SH-SY5Y (cell line): ENCODE results near the gene GAR1.

Experiments
- GATA2 ChIP-seq: IDR thresholded peaks from 2 replicates; pipeline ENCODE4 v1.6.1; 2011; ENCODE audit warnings: mild to moderate bottlenecking, low read depth, low read length
- GATA3 ChIP-seq: IDR thresholded peaks from 2 replicates; pipeline ENCODE4 v1.6.1; 2011; ENCODE audit warnings: low read depth, mild to moderate bottlenecking, low read length, moderate library complexity

GRCh38 chr4:109847896-109848442 is 32.4 kb downstream of the GAR1 start, which contains the start of gene LRIT3:
- TF ChIP-seq GATA3 = no peak
- TF ChIP-seq GATA2 = no peak
